Measurements from ENCODE around the gene LPP.

LPP gene

GRCh38 chr3:188848947-188849346 is 695.0 kb downstream of the LPP start:
- Histone ChIP-seq H3K36me3 (ENCODE audit: insufficient read depth, low read length) (no peaks in the 10 kb centered on the region), H4K20me1 (ENCODE audit: insufficient read depth, low read length) (no peaks in the 10 kb centered on the region), H3K4me3 (ENCODE audit: low read depth in 1 of 2, low read length in 2 of 2) (no peak overlapping the region), H3K27me3 (ENCODE audit: insufficient read depth, low read length, poor library complexity) (no peaks in the 10 kb centered on the region), H3K79me2 (ENCODE audit: insufficient read depth, low read length) (no peaks in the 10 kb centered on the region), H3K9me3 (ENCODE audit: insufficient read depth, low read length, severe bottlenecking) (no peaks in the 10 kb centered on the region), H2AFZ (ENCODE audit: low read depth, low read length) (no peak overlapping the region), H3K9ac (ENCODE audit: low read depth, low read length) (no peak overlapping the region), H3K27ac (ENCODE audit: low read length) (no peak overlapping the region), H3K4me1 (ENCODE audit: insufficient read depth, low read length) (no peaks in the 10 kb centered on the region), H3K4me2 (ENCODE audit: insufficient read depth, low read length) (no peak overlapping the region)
- DNase-seq (no peak), ATAC-seq (ENCODE audit: insufficient read depth, low read depth) (no peak)
- TF ChIP-seq EZH2 (IDR thresholded peaks at IDR 0.05; ENCODE audit: borderline replicate concordance, low read depth, low read length, severe bottlenecking) (no peak), CTCF (IDR thresholded peaks at IDR 0.05; ENCODE audit: borderline replicate concordance, extremely low read depth, low read length, poor library complexity, severe bottlenecking) (no peak)

GRCh38 chr3:188853856-188854771 is 700.2 kb downstream of the LPP start:
- Histone ChIP-seq H3K4me3 (ENCODE audit: low read depth in 1 of 2, low read length in 2 of 2) (no peak overlapping the region), H3K9me3 (ENCODE audit: insufficient read depth, low read length, severe bottlenecking) (no peaks in the 10 kb centered on the region), H3K9ac (ENCODE audit: low read depth, low read length) (no peak overlapping the region), H3K4me2 (ENCODE audit: insufficient read depth, low read length) (no peak overlapping the region), H3K4me1 (ENCODE audit: insufficient read depth, low read length) (no peaks in the 10 kb centered on the region), H3K36me3 (ENCODE audit: insufficient read depth, low read length) (no peaks in the 10 kb centered on the region), H3K79me2 (ENCODE audit: insufficient read depth, low read length) (no peaks in the 10 kb centered on the region), H4K20me1 (ENCODE audit: insufficient read depth, low read length) (no peaks in the 10 kb centered on the region), H2AFZ (ENCODE audit: low read depth, low read length) (no peak overlapping the region), H3K27me3 (ENCODE audit: insufficient read depth, low read length, poor library complexity) (no peaks in the 10 kb centered on the region), H3K27ac (ENCODE audit: low read length) (no peak overlapping the region)
- ATAC-seq (ENCODE audit: insufficient read depth, low read depth) = no peak
- no peak for DNase-seq
- TF ChIP-seq CTCF (IDR thresholded peaks at IDR 0.05; ENCODE audit: borderline replicate concordance, extremely low read depth, low read length, poor library complexity, severe bottlenecking) (no peak), EZH2 (IDR thresholded peaks at IDR 0.05; ENCODE audit: borderline replicate concordance, low read depth, low read length, severe bottlenecking) (no peak)

GRCh38 chr3:188854772-188855149 is 700.8 kb downstream of the LPP start:
- no peaks in the 10 kb centered on the region for H3K27me3 ChIP-seq (ENCODE audit: insufficient read depth, low read length, poor library complexity)
- H4K20me1 ChIP-seq (ENCODE audit: insufficient read depth, low read length) = no peaks in the 10 kb centered on the region
- no peaks in the 10 kb centered on the region for H3K36me3 ChIP-seq (ENCODE audit: insufficient read depth, low read length)
- no peak overlapping the region for H3K4me3 ChIP-seq (ENCODE audit: low read depth in 1 of 2, low read length in 2 of 2)
- no peak for ATAC-seq (ENCODE audit: insufficient read depth, low read depth)
- no peak overlapping the region for H2AFZ ChIP-seq (ENCODE audit: low read depth, low read length)
- no peak for DNase-seq
- no peak overlapping the region for H3K4me2 ChIP-seq (ENCODE audit: insufficient read depth, low read length)
- H3K9me3 ChIP-seq (ENCODE audit: insufficient read depth, low read length, severe bottlenecking) = no peaks in the 10 kb centered on the region
- no peaks in the 10 kb centered on the region for H3K79me2 ChIP-seq (ENCODE audit: insufficient read depth, low read length)
- no peak overlapping the region for H3K27ac ChIP-seq (ENCODE audit: low read length)
- H3K9ac ChIP-seq (ENCODE audit: low read depth, low read length) = no peak overlapping the region
- TF ChIP-seq CTCF (IDR thresholded peaks at IDR 0.05; ENCODE audit: borderline replicate concordance, extremely low read depth, low read length, poor library complexity, severe bottlenecking) = no peak
- no peak for TF ChIP-seq EZH2 (IDR thresholded peaks at IDR 0.05; ENCODE audit: borderline replicate concordance, low read depth, low read length, severe bottlenecking)
- no peaks in the 10 kb centered on the region for H3K4me1 ChIP-seq (ENCODE audit: insufficient read depth, low read length)

Measured in DND-41 (cell line).